Naive thymus-derived CD4-positive, alpha-beta T cell (primary cell): ENCODE data around the gene GPC4. TPM values are rescaled to one million over a fixed set of nuclear protein-coding genes. Genes with fewer than 3 reads are reported as not detected.

ENCODE experiments used
- ATAC-seq: fragments of 150-1000 bp; cut with Tn5 transposase; 2 replicates; pipeline ENCODE4 v1.10.0; 2021; ENCODE audit warnings: mild to moderate bottlenecking, moderate library complexity
- CTCF ChIA-PET: fragments of 350-600 bp; sonication (Branson Sonifier 250); formaldehyde crosslinking; loops from one replicate; lab custom pipeline; 2021; ENCODE audit warnings: antibody characterized with exemption; lab: Charles Lee
- POLR2A ChIA-PET: fragments of 350-600 bp; sonication (Branson Sonifier 250); formaldehyde crosslinking; loops from one replicate; lab custom pipeline; 2021; ENCODE audit warnings: antibody characterized with exemption, inconsistent platforms; lab: Charles Lee
- DNase-seq, 9 donors: peaks; one replicate each; pipeline versions ENCODE4 v3.0.0 to v3.0.0-alpha.2; 2020 to 2022; ENCODE audit warnings: mixed read lengths in 1 of 9
- H3K27ac ChIP-seq: one replicate; pipeline ENCODE4 v1.7.0; 2013; ENCODE audit warnings: mild to moderate bottlenecking, low read depth, low read length, moderate library complexity
- H3K27me3 ChIP-seq, 2 donors: one replicate each; pipeline ENCODE4 v1.7.0; 2013; ENCODE audit warnings: low read length in 2 of 2, mild to moderate bottlenecking in 2 of 2, moderate library complexity in 2 of 2; ENCODE audit not compliant: control insufficient read depth in 2 of 2, insufficient read depth in 2 of 2
- H3K36me3 ChIP-seq, 3 experiments: 1 replicate in 2 of 3; 2 replicates in 1 of 3; pipeline ENCODE4 v1.7.0; 2013; ENCODE audit warnings: low read length in 3 of 3, mild to moderate bottlenecking in 3 of 3, moderate library complexity in 1 of 3; ENCODE audit not compliant: insufficient read depth in 3 of 3, control insufficient read depth in 2 of 3
- H3K4me1 ChIP-seq, 2 donors: one replicate each; pipeline ENCODE4 v1.7.0; 2013; ENCODE audit warnings: low read length in 2 of 2, mild to moderate bottlenecking in 2 of 2, moderate library complexity in 1 of 2; ENCODE audit not compliant: control insufficient read depth in 2 of 2, insufficient read depth in 2 of 2
- H3K4me3 ChIP-seq: 2 replicates; pipeline ENCODE4 v1.7.0; 2013; ENCODE audit warnings: mild to moderate bottlenecking, low read length
- H3K9me3 ChIP-seq, 3 experiments: 1 replicate in 2 of 3; 2 replicates in 1 of 3; pipeline ENCODE4 v1.7.0; 2013; ENCODE audit warnings: low read length in 3 of 3; ENCODE audit not compliant: control insufficient read depth in 2 of 3
- H3K27ac Mint-ChIP-seq, 9 donors: one replicate each; pipeline ENCODE4 v1.8.0; 2020 to 2022; ENCODE audit warnings: mixed read lengths in 9 of 9, mild to moderate bottlenecking in 8 of 9, moderate library complexity in 5 of 9, inconsistent platforms in 2 of 9
- H3K27me3 Mint-ChIP-seq, 5 donors: one replicate each; pipeline ENCODE4 v1.8.0; 2021 to 2022; ENCODE audit warnings: mixed read lengths in 5 of 5, mild to moderate bottlenecking in 1 of 5
- H3K36me3 Mint-ChIP-seq, 5 donors: one replicate each; pipeline ENCODE4 v1.8.0; 2020 to 2022; ENCODE audit warnings: mixed read lengths in 5 of 5, mild to moderate bottlenecking in 3 of 5, inconsistent platforms in 1 of 5
- H3K4me1 Mint-ChIP-seq, 7 donors: one replicate each; pipeline ENCODE4 v1.8.0; 2020 to 2022; ENCODE audit warnings: mixed read lengths in 7 of 7, mild to moderate bottlenecking in 3 of 7, inconsistent platforms in 1 of 7
- H3K4me3 Mint-ChIP-seq, 10 donors: one replicate each; pipeline ENCODE4 v1.8.0; 2020 to 2022; ENCODE audit warnings: mild to moderate bottlenecking in 10 of 10, mixed read lengths in 10 of 10, moderate library complexity in 6 of 10, inconsistent platforms in 2 of 10
- H3K9me3 Mint-ChIP-seq, 11 donors: one replicate each; pipeline ENCODE4 v1.8.0; 2020 to 2022; ENCODE audit warnings: mixed read lengths in 11 of 11, mild to moderate bottlenecking in 4 of 11, inconsistent platforms in 1 of 11, moderate library complexity in 1 of 11
- intact Hi-C, 2 donors: fragments of 100-400 bp; cut with micrococcal nuclease; formaldehyde crosslinking; loops; one replicate each; pipeline ENCODE4 v1.15.1; 2023
- polyA plus RNA-seq, 2 donors: library from polyadenylated mRNA; unstranded; fragments of 300-500 nt; fragmentation: Illumina TruSeq; gene quantifications; one replicate each; pipeline ENCODE4 v1.2.3, GENCODE V29; 2021
- total RNA-seq, 6 experiments: library from RNA in 5 of 6; stranded (reverse) in 5 of 6; gene quantifications; 1 replicate in 5 of 6; 2 replicates in 1 of 6; pipeline ENCODE4 v1.2.3 and lab custom pipeline; 2021 to 2026

Gene GPC4
- total and polyA plus RNA-seq, 7 experiments from 2014 or later: 0.20 TPM; not detected in 6

DNA sequence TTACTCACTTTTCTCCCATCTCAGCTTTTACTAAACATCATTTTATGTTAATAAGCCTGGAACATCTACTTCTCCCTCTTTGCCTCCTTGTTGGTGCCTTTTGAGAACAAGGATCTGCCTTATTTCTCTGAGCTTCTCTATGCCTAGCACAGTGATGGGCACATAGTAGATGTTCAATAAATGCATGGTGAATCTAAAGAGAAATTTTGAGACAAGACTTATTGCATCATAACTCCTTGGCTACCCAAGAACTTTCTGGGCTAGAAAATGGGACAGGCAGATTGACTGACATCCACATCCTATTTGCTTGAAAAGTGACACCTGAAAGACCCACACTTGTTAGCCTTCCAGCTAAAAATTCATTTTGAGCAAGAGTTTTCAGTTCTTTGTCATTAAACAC is 109.9 kb downstream of the GPC4 start:
- Mint-ChIP-seq H3K27ac (no peak overlapping the region), H3K9me3 (no peaks in the 10 kb centered on the region), H3K4me1 (no peaks in the 10 kb centered on the region), H3K36me3 (no peaks in the 10 kb centered on the region), H3K4me3 (no peak overlapping the region), H3K27me3 (peaks cover 0 to 7% (median 0%) of the 10 kb centered on the region in 5 donors)
- DNase-seq (no peak), ATAC-seq (no peak)
- H3K4me1 ChIP-seq: no peaks in the 10 kb centered on the region
- no peaks in the 10 kb centered on the region for H3K36me3 ChIP-seq
- H3K4me3 ChIP-seq: no peak overlapping the region
- no peak overlapping the region for H3K27ac ChIP-seq
- ChIA-PET POLR2A (no interaction called here), CTCF (no interaction called here)
- intact Hi-C loops: no loop called here
- H3K9me3 ChIP-seq: no peaks in the 10 kb centered on the region
- H3K27me3 ChIP-seq: no peaks in the 10 kb centered on the region

DNA sequence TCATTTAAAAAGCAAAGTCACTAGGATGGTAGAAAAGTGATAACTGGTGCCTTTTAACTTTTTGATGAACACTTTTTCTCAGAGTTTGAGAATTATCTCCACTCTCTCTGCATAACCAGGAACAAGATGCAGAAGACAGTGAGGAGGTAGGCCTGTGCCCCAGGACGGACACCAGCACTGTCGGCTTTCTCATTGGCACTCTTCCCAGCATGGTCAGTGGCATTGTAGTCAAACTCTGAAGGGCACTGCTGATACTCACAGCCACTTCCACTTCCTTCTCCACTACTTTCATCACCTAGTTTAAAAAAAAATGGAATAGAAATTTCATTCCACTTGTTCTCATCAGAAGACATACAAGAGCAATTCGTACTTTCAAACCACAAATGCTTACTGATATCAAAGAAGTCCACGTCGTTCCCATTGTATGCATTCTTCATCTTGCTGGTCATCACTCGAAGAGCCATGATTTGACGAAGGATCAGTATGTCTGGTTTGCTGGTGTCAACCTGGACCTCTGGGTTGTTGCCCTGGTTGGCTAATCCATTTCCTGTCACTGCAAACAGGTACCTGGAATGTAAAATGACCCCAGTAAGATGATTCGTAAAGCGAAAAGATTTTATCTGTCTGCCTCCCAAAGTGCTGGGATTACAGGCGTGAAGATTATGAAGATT is 112.4 kb downstream of the GPC4 start:
- Mint-ChIP-seq H3K27ac (no peak overlapping the region), H3K27me3 (no peaks in the 10 kb centered on the region), H3K9me3 (no peaks in the 10 kb centered on the region), H3K4me3 (no peak overlapping the region), H3K36me3 (no peaks in the 10 kb centered on the region), H3K4me1 (no peaks in the 10 kb centered on the region)
- no peak for DNase-seq
- Histone ChIP-seq H3K27me3 (no peaks in the 10 kb centered on the region), H3K4me3 (no peak overlapping the region), H3K9me3 (no peaks in the 10 kb centered on the region), H3K4me1 (no peaks in the 10 kb centered on the region), H3K36me3 (no peaks in the 10 kb centered on the region), H3K27ac (no peak overlapping the region)
- ChIA-PET POLR2A (no interaction called here), CTCF (no interaction called here)
- intact Hi-C loops: no loop called here
- ATAC-seq: no peak

DNA sequence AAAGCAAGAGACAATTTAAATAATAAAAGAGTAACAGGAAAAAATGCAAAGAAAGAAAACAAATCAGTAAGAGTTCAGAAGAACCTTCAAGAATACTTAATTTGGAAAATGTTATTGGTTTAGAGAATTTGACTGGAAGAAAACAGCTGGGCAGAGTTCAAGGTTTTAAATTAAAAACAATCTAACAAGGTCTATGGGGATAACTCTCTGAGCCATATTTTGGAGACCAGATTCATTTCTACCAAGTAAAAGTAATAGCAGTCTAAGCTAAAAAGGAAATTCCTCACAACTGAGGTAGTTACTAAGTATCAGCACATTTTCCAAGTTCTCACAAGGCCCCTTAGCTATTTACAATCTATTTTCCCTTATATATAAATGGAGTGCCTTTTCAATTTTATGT is 114.7 kb downstream of the GPC4 start:
- Histone ChIP-seq H3K36me3 (no peaks in the 10 kb centered on the region), H3K27me3 (no peaks in the 10 kb centered on the region), H3K4me3 (no peak overlapping the region), H3K9me3 (no peaks in the 10 kb centered on the region), H3K27ac (no peak overlapping the region), H3K4me1 (no peaks in the 10 kb centered on the region)
- no peak overlapping the region for H3K27ac Mint-ChIP-seq
- intact Hi-C loops: no loop called here
- ChIA-PET CTCF (no interaction called here), POLR2A (no interaction called here)
- no peaks in the 10 kb centered on the region for H3K4me1 Mint-ChIP-seq
- ATAC-seq (no peak), DNase-seq (no peak)
- no peaks in the 10 kb centered on the region for H3K9me3 Mint-ChIP-seq
- no peaks in the 10 kb centered on the region for H3K36me3 Mint-ChIP-seq
- H3K4me3 Mint-ChIP-seq: no peak overlapping the region
- no peaks in the 10 kb centered on the region for H3K27me3 Mint-ChIP-seq

DNA sequence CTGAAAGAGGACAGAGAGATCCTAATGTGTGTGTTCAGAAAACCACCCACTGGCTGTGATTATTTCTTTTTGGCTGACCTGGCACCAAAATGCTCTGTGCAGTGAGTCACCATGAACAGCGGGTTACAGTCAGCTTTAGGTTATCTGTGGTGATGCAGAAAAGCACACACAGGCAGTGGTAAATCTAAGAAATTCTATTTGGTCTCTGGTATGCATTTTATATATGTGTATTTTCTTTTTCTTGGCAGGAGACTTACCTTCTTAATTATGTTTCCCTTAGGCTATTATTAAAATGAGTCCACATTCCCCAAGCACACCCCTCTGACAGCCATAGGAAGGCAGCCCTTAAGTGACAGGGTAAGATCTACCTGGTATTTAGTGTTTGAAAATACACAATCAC is 118.0 kb downstream of the GPC4 start:
- H3K27ac Mint-ChIP-seq: no peak overlapping the region

DNA sequence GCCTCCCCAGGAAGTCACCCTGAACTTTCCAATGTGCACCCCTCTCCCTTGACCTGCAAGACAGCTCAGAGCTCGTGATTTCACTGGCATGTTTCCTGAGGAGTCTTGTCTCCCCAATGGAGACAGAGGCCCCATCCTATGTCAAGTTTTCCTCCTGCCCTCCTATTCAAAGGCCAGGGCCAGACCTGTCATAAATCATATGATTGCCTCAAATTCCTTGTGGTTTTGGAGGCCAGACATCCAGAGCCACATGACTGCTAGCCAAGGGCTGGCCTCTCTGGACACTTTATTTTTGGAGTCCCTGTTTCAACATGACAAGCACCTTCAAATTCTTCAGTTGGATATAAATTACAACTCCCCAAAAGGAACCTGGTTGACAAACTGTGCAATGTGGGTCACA is 121.2 kb downstream of the GPC4 start:
- DNase-seq (no peak), ATAC-seq (no peak)
- Histone ChIP-seq H3K36me3 (no peaks in the 10 kb centered on the region), H3K4me1 (no peaks in the 10 kb centered on the region), H3K27me3 (no peaks in the 10 kb centered on the region), H3K9me3 (no peaks in the 10 kb centered on the region), H3K4me3 (no peak overlapping the region), H3K27ac (no peak overlapping the region)
- CTCF ChIA-PET: no interaction called here
- H3K27me3 Mint-ChIP-seq: no peaks in the 10 kb centered on the region
- H3K4me1 Mint-ChIP-seq: no peaks in the 10 kb centered on the region
- intact Hi-C loops: no loop called here
- H3K4me3 Mint-ChIP-seq: no peak overlapping the region
- no peaks in the 10 kb centered on the region for H3K36me3 Mint-ChIP-seq
- no peak overlapping the region for H3K27ac Mint-ChIP-seq
- H3K9me3 Mint-ChIP-seq: peaks cover 0 to 3% (median 0%) of the 10 kb centered on the region in 11 donors
- POLR2A ChIA-PET: no interaction called here

More for the DNA sequence above, 118.0 kb downstream of the GPC4 start:
- Histone ChIP-seq H3K27ac (no peak overlapping the region), H3K27me3 (no peaks in the 10 kb centered on the region), H3K4me1 (no peaks in the 10 kb centered on the region), H3K36me3 (no peaks in the 10 kb centered on the region), H3K9me3 (no peaks in the 10 kb centered on the region), H3K4me3 (no peak overlapping the region)
- H3K4me1 Mint-ChIP-seq: no peaks in the 10 kb centered on the region
- DNase-seq (no peak), ATAC-seq (no peak)
- ChIA-PET CTCF (no interaction called here), POLR2A (no interaction called here)
- intact Hi-C loops: no loop called here
- H3K27me3 Mint-ChIP-seq: no peaks in the 10 kb centered on the region
- no peaks in the 10 kb centered on the region for H3K36me3 Mint-ChIP-seq
- no peaks in the 10 kb centered on the region for H3K9me3 Mint-ChIP-seq
- no peak overlapping the region for H3K4me3 Mint-ChIP-seq

DNA sequence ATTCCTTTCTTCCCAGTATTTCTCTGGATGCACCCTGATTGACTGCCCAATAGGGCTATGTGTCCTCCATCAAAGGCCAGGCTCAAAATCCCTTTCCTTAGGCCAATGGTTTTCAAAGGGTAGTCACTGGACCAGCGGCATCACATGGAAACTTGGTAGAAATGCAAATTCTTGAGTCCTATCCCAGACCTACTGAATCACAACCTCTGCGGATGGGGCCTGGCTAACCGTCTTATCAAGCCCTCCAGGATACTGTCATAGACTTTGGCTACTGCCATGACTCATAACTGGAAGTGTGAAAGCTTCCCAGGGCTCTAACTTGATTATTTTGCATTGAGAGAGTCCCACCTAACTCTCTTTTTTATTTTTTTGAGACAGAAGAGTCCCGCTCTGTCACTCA is 125.2 kb downstream of the GPC4 start:
- H3K4me3 Mint-ChIP-seq: no peak overlapping the region
- Histone ChIP-seq H3K27ac (no peak overlapping the region), H3K36me3 (no peaks in the 10 kb centered on the region), H3K4me3 (no peak overlapping the region), H3K27me3 (no peaks in the 10 kb centered on the region), H3K4me1 (no peaks in the 10 kb centered on the region), H3K9me3 (no peaks in the 10 kb centered on the region)
- no peaks in the 10 kb centered on the region for H3K36me3 Mint-ChIP-seq
- no peak overlapping the region for H3K27ac Mint-ChIP-seq
- ATAC-seq: no peak
- H3K9me3 Mint-ChIP-seq: peaks cover 0 to 3% (median 0%) of the 10 kb centered on the region in 11 donors
- ChIA-PET CTCF (no interaction called here), POLR2A (no interaction called here)
- intact Hi-C loops: no loop called here
- no peak for DNase-seq
- no peaks in the 10 kb centered on the region for H3K27me3 Mint-ChIP-seq
- H3K4me1 Mint-ChIP-seq: no peaks in the 10 kb centered on the region

DNA sequence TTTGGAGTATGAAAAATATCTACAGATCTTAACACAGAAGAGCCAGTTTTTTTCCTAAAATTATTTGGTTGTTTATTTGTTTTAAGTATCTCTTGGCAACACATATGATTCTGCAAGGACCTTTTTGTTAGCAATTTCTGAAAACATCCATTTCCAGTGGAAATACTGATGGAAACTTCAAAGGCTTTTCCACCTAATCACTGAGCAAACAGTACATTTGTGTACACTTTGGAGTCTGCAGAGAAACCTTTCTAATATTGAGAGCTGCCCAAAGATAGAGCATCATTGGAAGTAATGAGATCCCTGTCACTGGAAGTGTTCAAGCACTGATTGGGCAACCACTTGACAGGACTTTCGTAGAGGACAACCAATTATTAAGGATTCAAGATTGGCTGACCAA is 127.4 kb downstream of the GPC4 start:
- no peaks in the 10 kb centered on the region for H3K4me1 ChIP-seq
- ChIA-PET CTCF (no interaction called here), POLR2A (no interaction called here)
- Mint-ChIP-seq H3K4me3 (no peak overlapping the region), H3K36me3 (no peaks in the 10 kb centered on the region), H3K27ac (no peak overlapping the region), H3K9me3 (peaks cover 0 to 3% (median 0%) of the 10 kb centered on the region in 11 donors), H3K4me1 (no peaks in the 10 kb centered on the region), H3K27me3 (no peaks in the 10 kb centered on the region)
- H3K9me3 ChIP-seq: no peaks in the 10 kb centered on the region
- ATAC-seq: no peak
- no peaks in the 10 kb centered on the region for H3K27me3 ChIP-seq
- intact Hi-C loops: no loop called here
- no peak overlapping the region for H3K27ac ChIP-seq
- no peak overlapping the region for H3K4me3 ChIP-seq
- H3K36me3 ChIP-seq: no peaks in the 10 kb centered on the region
- DNase-seq: no peak
